MCF 10A (cell line): ENCODE results near the gene PRRX2. TPM values are rescaled to one million over a fixed set of nuclear protein-coding genes. Genes with fewer than 3 reads are reported as not detected.
"Not testable (repeated sequence)": the region's sequence is repeated elsewhere in the genome, so short reads cannot be mapped to it uniquely, and the experiment has no call there.

ENCODE experiments used
- BruUV-seq: library from RNA; stranded (reverse); fragments of 400-500 nt; replicated peaks from 2 replicates; lab custom pipeline; 2021; lab: Mats Ljungman, UMichigan
- CTCF ChIA-PET: fragments of 300-600 bp; sonication (Branson Sonifier 250); formaldehyde crosslinking; extraction: SDS; loops from one replicate; lab custom pipeline; 2021; ENCODE audit warnings: antibody characterized with exemption, inconsistent platforms; lab: Yijun Ruan, JAX
- POLR2A ChIA-PET: fragments of 300-600, 350-650 bp; sonication (Branson Sonifier 250); formaldehyde crosslinking; extraction: SDS; loops from one replicate; lab custom pipeline; 2020; ENCODE audit warnings: antibody characterized with exemption, inconsistent platforms; lab: Yijun Ruan, JAX
- DNase-seq: peaks from one replicate; pipeline ENCODE4 v3.0.0-alpha.2; 2018; ENCODE audit not compliant: unreplicated experiment
- H3K27ac Mint-ChIP-seq: one replicate; pipeline ENCODE4 v1.8.0; 2022; ENCODE audit warnings: mild to moderate bottlenecking, low read depth, mixed read lengths; ENCODE audit not compliant: unreplicated experiment
- H3K27me3 Mint-ChIP-seq: one replicate; pipeline ENCODE4 v1.8.0; 2022; ENCODE audit warnings: mixed read lengths; ENCODE audit not compliant: insufficient read depth, unreplicated experiment
- H3K36me3 Mint-ChIP-seq: one replicate; pipeline ENCODE4 v1.8.0; 2022; ENCODE audit warnings: mild to moderate bottlenecking, moderate library complexity, mixed read lengths; ENCODE audit not compliant: insufficient read depth, unreplicated experiment
- H3K4me1 Mint-ChIP-seq: one replicate; pipeline ENCODE4 v1.8.0; 2022; ENCODE audit warnings: mixed read lengths; ENCODE audit not compliant: insufficient read depth, unreplicated experiment
- H3K4me3 Mint-ChIP-seq: one replicate; pipeline ENCODE4 v1.8.0; 2022; ENCODE audit warnings: mild to moderate bottlenecking, moderate library complexity, mixed read lengths; ENCODE audit not compliant: unreplicated experiment
- H3K9me3 Mint-ChIP-seq: one replicate; pipeline ENCODE4 v1.8.0; 2022; ENCODE audit warnings: mixed read lengths; ENCODE audit not compliant: unreplicated experiment
- CTCF ChIP-seq: fragments of 200-600 bp; IDR thresholded peaks from one replicate; pipeline ENCODE4 v1.8.0; 2022; ENCODE audit warnings: antibody characterized with exemption, mild to moderate bottlenecking; ENCODE audit not compliant: unreplicated experiment
- intact Hi-C: fragments of 100-400 bp; cut with micrococcal nuclease; formaldehyde crosslinking; loops from 2 replicates; pipeline ENCODE4 v1.14.1; 2022
- total RNA-seq: library from RNA; stranded (reverse); gene quantifications from 2 replicates; pipeline ENCODE4 v1.2.3, GENCODE V29; 2022

PRRX2 gene
- total RNA-seq, 1 experiment from 2014 or later: not detected

GRCh38 chr9:129756191-129756590 lies 90.7 kb downstream of the PRRX2 start:
- DNase-seq: no peak
- ChIA-PET CTCF (interaction anchor here (0.9 to 2.4 kb wide), 3 partner anchors 21 to 625 kb away, joined by 3 to 7 read pairs (median 5); no protein-coding TSS in a partner anchor), POLR2A (interaction anchor here (8.9 kb wide), 1 partner anchor 19 kb away, joined by 293 read pairs; no protein-coding TSS in a partner anchor)
- no peak for TF ChIP-seq CTCF
- Mint-ChIP-seq H3K36me3 (no peaks in the 10 kb centered on the region), H3K27me3 (no peaks in the 10 kb centered on the region), H3K9me3 (no peaks in the 10 kb centered on the region), H3K4me1 (no peaks in the 10 kb centered on the region), H3K27ac (no peak overlapping the region), H3K4me3 (no peak overlapping the region)
- BruUV-seq: no TSS peak
- intact Hi-C loops: no loop called here

GRCh38 chr9:129757045-129757444 lies 91.6 kb downstream of the PRRX2 start:
- no peak for DNase-seq
- H3K36me3 Mint-ChIP-seq: no peaks in the 10 kb centered on the region
- H3K4me3 Mint-ChIP-seq: no peak overlapping the region
- no peak overlapping the region for H3K27ac Mint-ChIP-seq
- intact Hi-C loops: no loop called here
- TF ChIP-seq CTCF: no peak
- no TSS peak for BruUV-seq
- H3K27me3 Mint-ChIP-seq: no peaks in the 10 kb centered on the region
- H3K9me3 Mint-ChIP-seq: no peaks in the 10 kb centered on the region
- no peaks in the 10 kb centered on the region for H3K4me1 Mint-ChIP-seq
- ChIA-PET POLR2A (interaction anchor here (8.9 kb wide), 1 partner anchor 18 kb away, joined by 293 read pairs; no protein-coding TSS in a partner anchor), CTCF (interaction anchor here (0.8 to 0.9 kb wide), 2 partner anchors 24 to 131 kb away, joined by 3 to 4 read pairs; no protein-coding TSS in a partner anchor)

GRCh38 chr9:129759319-129759718 lies 93.9 kb downstream of the PRRX2 start:
- intact Hi-C loops: no loop called here
- Mint-ChIP-seq H3K4me3 (no peak overlapping the region), H3K27ac (no peak overlapping the region), H3K9me3 (no peaks in the 10 kb centered on the region), H3K4me1 (peaks cover 9% of the 10 kb centered on the region), H3K36me3 (peaks cover 4% of the 10 kb centered on the region), H3K27me3 (no peaks in the 10 kb centered on the region)
- POLR2A ChIA-PET: interaction anchor here (0.7 to 8.5 kb wide), 4 partner anchors 8 to 22 kb away, joined by 3 to 62 read pairs (median 8); partner anchors contain the start of gene PTGES
- no peak for TF ChIP-seq CTCF
- no peak for DNase-seq
- CTCF ChIA-PET: interaction anchor here (0.5 to 1.2 kb wide), 5 partner anchors 9 to 1555 kb away, joined by 3 to 4 read pairs (median 3); no protein-coding TSS in a partner anchor
- no TSS peak for BruUV-seq

GRCh38 chr9:129759804-129760502 lies 94.5 kb downstream of the PRRX2 start:
- no peak for TF ChIP-seq CTCF
- H3K27me3 Mint-ChIP-seq: no peaks in the 10 kb centered on the region
- peaks cover 9% of the 10 kb centered on the region for H3K4me1 Mint-ChIP-seq
- intact Hi-C loops: no loop called here
- H3K4me3 Mint-ChIP-seq: no peak overlapping the region
- no peaks in the 10 kb centered on the region for H3K9me3 Mint-ChIP-seq
- no peak overlapping the region for H3K27ac Mint-ChIP-seq
- CTCF ChIA-PET: interaction anchor here (0.5 to 1.2 kb wide), 4 partner anchors 9 to 1556 kb away, joined by 3 to 4 read pairs (median 3); no protein-coding TSS in a partner anchor
- POLR2A ChIA-PET: interaction anchor here (0.7 to 8.5 kb wide), 4 partner anchors 9 to 23 kb away, joined by 3 to 62 read pairs (median 8); partner anchors contain the start of gene PTGES
- DNase-seq: no peak
- peaks cover 4% of the 10 kb centered on the region for H3K36me3 Mint-ChIP-seq
- no TSS peak for BruUV-seq

GRCh38 chr9:129760784-129761183 lies 95.3 kb downstream of the PRRX2 start:
- H3K27me3 Mint-ChIP-seq, CTCF ChIA-PET, H3K4me3 Mint-ChIP-seq, DNase-seq, BruUV-seq, H3K9me3 Mint-ChIP-seq, H3K4me1 Mint-ChIP-seq, H3K27ac Mint-ChIP-seq, H3K36me3 Mint-ChIP-seq, intact Hi-C loops: not testable (repeated sequence)
- POLR2A ChIA-PET: interaction anchor here (1.3 to 8.5 kb wide), 4 partner anchors 10 to 16 kb away, joined by 7 to 62 read pairs (median 11); partner anchors contain the start of gene PTGES
